ENCODE data around the gene RER1. TPM values are rescaled to one million over a fixed set of nuclear protein-coding genes. Genes with fewer than 3 reads are reported as not detected.
A peak's percentile ranks its signal among the peaks of the same experiment; 100 is the strongest.

RER1 gene
- total RNA-seq, 1 experiment from 2014 or later: 208 TPM

DNA sequence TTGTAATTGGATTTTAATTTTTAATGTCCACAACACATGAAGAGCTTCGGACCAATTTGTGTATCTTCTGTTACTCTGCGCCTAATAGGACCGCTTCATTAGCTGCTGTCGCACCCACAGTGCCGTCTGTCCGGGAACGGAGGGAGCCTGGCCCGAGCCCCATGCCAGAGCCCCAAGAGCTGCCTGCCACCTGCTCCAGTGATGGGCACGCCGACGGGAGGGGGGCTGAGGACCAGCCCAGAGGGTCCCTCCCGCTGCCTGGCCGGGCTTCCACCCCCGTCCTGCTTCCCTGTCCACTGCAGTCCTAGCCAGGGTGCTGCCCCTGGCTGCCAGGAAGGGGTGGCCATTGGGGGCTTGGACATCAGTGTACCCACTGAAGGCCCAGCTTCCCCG, 54.2 kb downstream of the RER1 start:
- DNase-seq (ENCODE audit: low spot score): no peak

DNA sequence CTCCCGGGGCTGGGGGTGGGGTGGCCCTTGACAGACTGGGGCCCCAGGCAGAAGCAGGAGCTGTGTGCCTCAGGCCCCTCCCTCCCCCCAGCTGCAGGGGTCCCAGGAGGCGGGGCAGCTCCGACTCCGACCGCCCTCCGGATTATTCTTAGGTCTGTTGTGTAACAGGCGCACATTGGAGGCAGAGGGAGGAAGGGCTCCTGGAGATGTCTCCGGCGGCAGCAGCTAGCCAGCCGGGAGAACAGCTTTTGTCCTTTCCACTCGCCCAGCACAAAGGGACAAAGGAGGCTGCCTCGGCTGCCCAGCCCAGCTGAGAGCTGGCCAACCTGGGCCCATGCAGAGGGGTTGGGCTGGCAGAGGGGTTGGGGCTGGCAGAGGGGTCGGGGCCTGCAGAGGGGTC, 54.8 kb downstream of the RER1 start:
- no peak for DNase-seq (ENCODE audit: low spot score)

DNA sequence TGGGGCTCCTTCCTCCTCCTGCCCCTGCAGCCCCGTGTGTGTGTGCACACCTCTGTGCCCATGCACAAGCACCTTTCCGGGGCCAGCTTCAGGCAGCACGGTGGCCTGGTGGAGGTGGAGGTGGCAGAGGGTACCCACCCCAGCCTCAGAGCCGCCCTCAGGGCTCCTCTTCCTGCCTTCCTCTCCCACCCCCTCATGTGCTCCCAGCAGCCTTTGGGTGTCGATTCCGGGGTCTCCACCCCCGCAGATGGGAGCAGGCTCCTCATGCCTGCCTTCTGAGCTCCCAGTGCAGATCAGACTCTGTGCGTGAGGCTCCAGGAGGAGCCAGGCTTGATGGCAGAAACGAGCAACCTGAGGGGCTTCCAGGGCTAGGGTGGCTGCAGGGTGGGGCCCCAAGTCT, 55.2 kb downstream of the RER1 start:
- DNase-seq (ENCODE audit: low spot score): no peak

DNA sequence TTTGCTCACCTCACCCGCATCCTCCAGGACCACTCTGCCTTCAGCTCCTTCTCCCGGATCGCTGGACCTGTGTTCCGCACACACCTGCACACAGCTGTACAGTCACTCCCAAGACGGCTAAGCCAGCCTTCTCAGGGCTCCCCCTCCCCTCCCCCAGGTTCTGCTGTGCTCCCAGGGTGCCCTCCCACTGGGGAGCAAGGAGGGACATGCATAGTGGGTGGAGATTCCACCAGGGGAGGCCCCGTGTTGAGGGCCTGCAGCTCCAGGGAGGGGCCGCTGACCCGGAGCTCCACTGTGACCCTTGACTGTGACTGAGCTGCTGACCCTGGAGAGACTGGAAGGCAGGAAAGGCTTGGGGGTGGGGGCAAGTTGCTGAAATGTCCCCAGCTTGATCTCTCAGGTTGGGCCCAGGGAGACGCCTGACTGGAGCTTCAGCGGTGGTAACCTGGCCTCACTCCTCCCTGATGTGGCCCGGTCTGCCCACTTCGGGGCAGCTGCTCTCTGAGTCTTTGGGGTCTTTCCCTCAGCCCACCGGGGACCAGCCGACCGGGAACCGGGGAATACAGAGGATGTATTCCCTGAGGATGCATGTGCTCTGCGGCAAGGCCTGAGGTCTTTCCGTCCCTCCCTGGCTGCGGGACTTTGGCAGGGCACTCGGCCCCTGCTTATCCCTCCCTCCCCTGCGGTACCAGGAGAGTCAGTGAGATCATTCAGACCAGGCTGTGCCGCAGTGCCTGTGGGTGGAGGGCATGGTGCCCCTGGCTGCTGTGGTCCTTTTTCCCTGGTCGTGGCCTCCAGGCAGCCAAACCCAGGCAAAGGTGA, 55.8 kb downstream of the RER1 start:
- no peak for DNase-seq (ENCODE audit: low spot score)

DNA sequence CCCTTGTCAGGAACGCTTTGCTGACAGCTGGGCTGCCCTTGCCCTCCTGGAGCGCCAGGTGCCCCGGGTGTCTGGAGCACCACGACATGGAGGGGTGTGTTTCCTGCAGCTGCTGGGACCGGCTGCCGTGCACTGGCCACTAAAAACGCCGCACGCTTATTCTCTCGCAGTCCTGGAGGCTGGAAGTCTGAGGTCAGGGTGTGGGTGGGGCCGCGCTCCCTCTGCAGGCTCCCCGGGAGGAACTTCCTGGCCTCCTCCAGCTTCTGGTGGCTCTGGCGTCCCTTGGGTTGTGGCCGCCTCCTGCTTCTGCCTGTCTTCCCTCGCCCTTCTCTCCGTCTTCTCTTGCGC, 56.4 kb downstream of the RER1 start:
- no peak for DNase-seq (ENCODE audit: low spot score)

DNA sequence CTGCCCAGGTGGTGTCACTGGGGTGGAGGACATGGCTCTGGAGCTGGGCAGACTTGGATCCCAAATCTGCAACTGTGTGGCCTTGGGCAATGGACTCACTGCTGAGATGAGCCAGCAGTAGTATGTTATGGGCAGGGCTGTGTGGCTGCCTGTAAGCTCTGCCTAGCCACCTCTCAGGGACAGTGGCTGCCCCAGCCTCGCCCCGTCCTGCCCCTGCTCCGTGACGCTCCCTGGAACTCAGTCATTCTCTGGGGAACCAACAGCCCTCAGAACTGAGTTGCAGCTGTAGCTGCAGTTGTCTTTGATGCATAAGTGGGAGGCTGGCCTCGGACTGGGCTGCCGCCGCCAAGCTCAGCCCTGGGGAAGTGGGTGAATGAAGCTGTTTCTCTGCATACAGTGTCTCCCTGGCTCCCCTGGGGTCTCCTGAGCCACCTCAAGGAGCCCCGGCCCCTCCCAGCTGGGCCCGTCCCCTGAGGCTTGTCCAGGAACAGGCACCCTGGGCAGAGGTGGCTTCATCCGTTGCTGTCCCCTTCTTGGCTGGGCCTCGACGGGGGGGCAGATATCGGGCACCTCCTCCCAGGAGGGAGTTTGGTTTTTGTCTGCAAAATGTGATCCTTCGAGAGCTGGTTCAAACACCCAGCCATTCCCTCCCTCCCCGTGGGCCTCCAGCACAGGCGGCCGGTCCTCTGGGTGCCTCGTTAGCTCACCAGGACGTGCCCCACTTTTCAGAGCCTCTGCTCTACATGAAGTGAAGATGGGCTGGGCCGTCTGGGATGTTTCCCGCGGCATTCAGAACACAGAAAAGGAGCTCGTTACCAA, 58.2 kb downstream of the RER1 start:
- DNase-seq (ENCODE audit: low spot score): no peak

DNA sequence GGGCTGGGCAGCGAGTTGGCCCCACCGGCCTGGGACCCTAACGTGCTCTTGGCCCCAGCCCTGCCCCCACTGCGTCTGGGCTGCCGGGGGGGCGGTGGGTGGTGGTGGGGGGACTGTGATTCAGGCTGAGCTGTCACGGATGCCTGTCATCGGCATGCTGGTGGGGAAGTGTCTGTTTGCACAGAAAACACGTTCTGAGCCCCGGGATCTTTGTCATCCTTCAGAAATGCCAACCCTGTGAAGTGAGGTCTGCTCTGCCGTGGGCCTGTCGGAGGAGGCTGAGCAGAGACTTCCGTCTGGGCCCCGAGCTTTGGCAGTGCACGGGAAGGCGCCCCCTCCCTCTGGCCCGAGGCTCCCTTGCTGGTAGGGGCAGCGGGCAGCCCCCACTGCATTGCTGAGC, 60.1 kb downstream of the RER1 start:
- DNase-seq (ENCODE audit: low spot score): peak; percentile 32

DNA sequence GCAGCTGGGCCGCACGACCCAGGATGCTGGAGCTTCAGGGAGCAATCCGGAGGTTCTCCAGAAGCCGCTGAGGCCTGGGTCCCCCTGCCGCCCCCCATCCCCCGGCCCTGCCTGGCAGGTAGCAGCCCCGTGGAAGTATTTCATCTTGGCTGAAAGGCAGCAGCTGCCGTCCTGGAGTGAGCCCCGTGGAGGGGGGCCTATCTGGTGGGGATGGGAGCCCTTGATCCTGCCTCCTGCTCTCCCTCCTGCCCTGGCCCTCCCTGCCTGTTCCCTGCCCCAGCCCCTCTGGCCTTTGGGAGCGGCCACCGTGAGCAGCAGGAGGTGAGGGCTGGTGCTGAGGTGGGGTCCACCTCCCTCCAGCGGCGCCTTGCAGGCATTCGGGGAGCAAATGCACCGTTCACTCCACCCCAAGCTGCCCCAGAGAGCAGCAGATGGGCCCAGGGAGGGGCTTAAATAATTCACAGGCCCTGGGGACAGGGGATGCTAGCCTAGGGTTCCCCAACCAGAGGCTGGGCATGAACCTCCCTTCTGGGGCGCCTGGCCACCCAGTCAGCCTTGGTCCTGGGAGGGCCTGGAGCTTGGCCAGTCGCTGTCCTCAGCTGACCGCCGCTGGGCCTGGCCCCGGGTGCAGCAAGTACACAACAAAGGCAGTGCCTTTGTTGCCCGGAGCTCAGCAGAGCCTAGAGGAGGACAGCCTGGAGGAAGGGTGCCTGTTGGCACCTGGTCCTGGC, 60.7 kb downstream of the RER1 start:
- no peak for DNase-seq (ENCODE audit: low spot score)

DNA sequence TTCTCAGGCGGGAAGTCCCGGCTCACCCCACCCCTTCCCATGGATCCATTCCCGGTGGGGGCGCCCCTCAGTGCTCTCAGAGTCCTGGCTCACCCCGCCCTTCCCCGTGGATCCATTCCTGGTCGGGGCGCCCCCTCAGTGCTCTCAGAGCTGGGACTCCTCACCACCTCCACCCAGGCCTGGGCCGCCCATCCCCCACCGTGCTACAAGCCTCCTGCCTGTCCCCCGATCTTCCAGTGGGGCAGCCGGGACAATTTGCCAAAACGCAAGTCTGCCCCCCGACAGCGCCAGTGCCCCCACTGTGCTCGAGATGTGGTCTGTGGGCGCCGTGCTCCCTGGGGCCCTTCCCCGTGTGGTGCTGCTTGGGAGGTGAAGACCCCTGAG, 61.3 kb downstream of the RER1 start:
- no peak for DNase-seq (ENCODE audit: low spot score)

DNA sequence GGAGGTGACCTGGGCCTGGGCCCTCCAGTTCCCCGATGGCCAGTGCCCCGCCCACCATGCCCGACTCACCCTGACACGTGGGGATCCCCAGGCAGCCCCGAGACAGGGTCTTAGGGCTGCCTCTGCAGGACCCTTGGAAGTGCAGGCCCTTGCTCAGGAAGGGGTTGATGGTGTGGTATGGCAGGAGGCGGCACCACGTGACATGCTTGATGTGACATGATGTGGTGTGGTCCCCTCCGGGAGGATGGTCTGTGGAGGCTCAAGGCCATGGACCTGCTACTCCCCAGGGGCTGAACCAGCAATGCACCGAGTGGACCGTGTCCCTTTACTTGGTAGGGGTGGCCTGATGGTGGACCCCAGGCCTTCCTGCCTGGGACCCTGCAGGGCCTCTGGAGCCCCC, 62.6 kb downstream of the RER1 start:
- no peak for DNase-seq (ENCODE audit: low spot score)

Other genes with a start within 250 kb of the RER1 start
- gene FAAP20, start 197.1 kb upstream of the RER1 start, total RNA-seq (2014; rRNA removed; shearing (Covaris generic)): 24.5 and 28.5 TPM in 2 replicates
- 3.3 and 172 TPM in 2 replicates for gene SKI, start 163.5 kb upstream of the RER1 start, total RNA-seq (2014; rRNA removed; shearing (Covaris generic))
- gene MORN1, start 287 bp upstream of the RER1 start, total RNA-seq (2014; rRNA removed; shearing (Covaris generic)): 5.4 and 6.3 TPM in 2 replicates
- gene PEX10, start 20.7 kb downstream of the RER1 start, total RNA-seq (2014; rRNA removed; shearing (Covaris generic)): 26.1 and 44.5 TPM in 2 replicates
- gene PLCH2, start 84.4 kb downstream of the RER1 start, total RNA-seq (2014; rRNA removed; shearing (Covaris generic)): 0.02 TPM in 1 of 2 replicates, not detected in the other
- 10.9 and 12.5 TPM in 2 replicates for gene PANK4, start 134.8 kb downstream of the RER1 start, total RNA-seq (2014; rRNA removed; shearing (Covaris generic))
- gene HES5, start 138.4 kb downstream of the RER1 start, total RNA-seq (2014; rRNA removed; shearing (Covaris generic)): not detected in 2 replicates
- gene TNFRSF14, start 164.5 kb downstream of the RER1 start, total RNA-seq (2014; rRNA removed; shearing (Covaris generic)): 3.3 and 9.1 TPM in 2 replicates
- 18.8 and 29.0 TPM in 2 replicates for gene PRXL2B, start 194.9 kb downstream of the RER1 start, total RNA-seq (2014; rRNA removed; shearing (Covaris generic))
- gene MMEL1, start 241.2 kb downstream of the RER1 start, total RNA-seq (2014; rRNA removed; shearing (Covaris generic)): not detected in 2 replicates